Measurements from ENCODE around the gene ATF7IP.
A peak's percentile ranks its signal among the peaks of the same experiment; 100 is the strongest.
"Not testable (repeated sequence)": the region's sequence is repeated elsewhere in the genome, so short reads cannot be mapped to it uniquely, and the experiment has no call there.

ATF7IP gene

DNA sequence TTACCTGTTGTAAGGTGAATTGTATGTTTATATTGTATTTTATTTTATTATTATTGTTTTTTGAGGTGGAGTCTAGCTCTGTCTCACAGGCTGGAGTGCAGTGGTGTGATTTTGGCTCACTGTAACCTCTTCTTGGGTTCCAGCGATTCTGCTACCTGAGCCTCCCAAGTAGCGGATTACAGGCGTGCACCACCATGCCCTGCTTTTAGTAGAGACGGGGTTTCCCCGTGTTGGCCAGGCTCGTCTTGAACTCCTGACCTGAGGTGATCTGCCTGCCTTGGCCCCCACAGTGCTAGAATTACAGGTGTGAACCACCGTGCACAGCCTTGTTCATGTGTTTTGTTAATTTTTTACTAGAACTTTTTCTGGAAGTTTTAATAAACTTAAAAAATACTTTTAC is 3.8 kb downstream of the ATF7IP start:
- no peak for DNase-seq

DNA sequence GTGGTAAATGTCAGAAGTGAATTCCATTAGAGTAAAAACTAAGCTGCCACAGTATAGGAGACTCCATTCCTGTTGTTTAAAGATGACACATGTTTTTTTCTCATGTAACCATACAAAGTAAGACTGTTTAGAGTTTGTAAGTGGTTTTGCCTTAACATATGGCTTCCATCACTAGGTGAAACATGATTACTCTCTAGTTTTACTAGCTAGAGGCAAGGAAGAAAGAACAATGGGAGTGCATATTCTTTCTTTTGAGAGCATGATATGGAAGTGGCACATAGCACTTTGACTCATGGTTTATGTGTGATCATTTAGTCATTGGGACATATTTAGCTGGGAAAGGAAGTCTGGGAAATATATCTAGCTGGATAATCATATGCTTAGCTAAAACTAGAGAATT is 7.7 kb downstream of the ATF7IP start:
- DNase-seq = no peak

DNA sequence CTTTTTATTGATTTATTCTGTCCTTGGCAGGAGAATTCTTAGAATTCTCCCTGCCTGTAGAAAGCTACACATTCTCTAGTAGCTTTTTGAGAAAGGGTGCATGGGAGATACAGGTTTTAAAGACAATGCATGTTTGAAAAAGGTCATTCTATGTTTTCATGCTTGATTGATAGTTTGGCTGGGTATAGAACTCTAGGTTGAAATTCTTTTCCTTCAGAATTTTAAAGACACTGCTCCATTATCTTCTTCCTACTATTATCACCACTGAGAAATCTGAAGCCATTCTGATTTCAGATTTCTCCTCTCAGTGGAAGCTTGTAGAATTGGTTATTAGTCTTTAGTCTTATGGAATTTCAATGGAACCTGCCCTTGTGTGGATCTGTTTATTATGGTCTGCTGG is 14.0 kb downstream of the ATF7IP start:
- DNase-seq = no peak

DNA sequence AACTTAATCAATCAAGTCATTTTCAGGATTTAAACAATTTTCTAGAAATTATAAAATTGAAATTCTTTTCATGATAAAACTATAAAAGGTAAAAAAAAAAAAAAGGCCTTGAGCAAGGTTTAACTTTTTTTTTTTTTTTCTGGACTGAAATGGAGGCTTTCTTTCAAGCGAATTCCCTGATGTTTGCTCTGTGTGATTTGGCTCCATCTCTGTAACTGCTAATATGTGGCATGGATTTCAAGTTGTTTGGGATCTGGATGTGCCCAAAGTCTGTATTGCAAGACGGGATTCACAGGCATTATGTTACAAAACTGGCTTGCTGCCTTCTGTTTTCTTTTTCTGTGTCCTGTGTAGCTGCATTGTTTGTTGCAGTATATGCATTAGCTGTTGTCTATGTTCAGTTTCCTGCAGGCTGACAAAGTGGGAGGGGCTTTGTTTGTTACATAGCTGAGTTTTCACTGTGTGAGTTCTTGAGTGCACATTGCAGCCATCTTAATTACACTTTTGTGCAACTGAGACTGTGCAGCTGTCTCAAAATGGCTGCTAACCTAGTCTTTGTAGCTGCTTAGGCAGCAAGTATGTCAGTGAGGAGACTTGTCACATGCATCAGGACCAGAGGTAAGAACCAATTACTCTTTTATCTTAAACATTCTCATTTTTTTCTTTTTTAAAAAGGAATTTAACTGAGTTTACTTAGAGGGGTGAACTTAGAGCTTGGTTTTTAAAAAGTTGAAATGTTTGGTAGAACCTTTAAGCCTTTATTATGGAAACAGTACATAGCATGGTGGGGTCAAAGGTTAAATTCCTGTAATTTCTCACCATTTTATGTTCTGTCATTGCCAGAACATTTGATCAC is 19.5 kb downstream of the ATF7IP start:
- DNase-seq = peak; percentile 72

DNA sequence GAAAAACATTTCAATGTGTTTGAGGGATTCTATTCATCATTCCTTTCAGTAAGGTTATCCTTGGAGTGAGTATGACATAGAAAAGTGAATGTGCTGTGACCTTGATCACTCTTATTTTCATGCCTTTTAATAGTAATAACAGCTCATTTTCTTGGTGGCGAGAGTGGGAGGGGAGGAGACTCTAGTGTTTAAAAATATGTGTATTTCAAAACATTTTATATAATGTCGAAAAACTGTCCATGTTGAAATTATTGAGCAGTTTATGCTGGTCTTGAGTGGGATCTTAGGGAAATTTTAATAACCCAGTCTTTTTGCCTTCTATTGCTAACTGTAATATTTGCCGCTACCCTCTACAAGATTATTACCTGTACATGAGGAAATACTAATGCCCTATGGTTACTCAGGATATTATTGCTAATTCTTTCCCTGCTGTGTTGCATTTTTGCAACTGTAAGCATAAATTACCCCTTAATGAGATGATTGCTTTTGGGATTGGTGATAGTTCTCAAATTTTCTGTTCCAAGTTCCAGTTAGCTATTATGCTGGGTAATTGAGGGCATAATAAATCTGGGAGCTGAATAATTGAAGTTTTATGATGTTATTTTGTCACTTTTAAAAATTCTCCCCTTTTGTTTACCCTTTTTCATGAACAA is 21.9 kb downstream of the ATF7IP start:
- no peak for DNase-seq

DNA sequence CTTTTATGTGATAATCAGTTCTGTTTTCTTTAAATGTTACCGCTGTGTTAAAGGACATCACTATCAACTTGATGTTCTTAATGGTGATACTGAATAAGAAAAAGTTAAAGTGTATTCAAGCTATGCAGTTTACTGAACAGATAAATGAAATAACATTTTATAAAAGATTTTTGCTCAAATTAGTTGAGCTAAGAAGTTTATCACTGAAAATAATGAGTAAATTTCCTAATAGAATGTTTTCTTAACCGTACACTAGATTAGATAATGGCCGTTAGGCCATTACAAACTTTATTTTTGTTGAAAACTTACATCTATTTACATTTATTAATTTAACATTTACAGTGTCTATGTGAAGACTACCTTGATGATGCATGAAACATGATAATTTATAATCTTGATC is 25.0 kb downstream of the ATF7IP start:
- no peak for DNase-seq

DNA sequence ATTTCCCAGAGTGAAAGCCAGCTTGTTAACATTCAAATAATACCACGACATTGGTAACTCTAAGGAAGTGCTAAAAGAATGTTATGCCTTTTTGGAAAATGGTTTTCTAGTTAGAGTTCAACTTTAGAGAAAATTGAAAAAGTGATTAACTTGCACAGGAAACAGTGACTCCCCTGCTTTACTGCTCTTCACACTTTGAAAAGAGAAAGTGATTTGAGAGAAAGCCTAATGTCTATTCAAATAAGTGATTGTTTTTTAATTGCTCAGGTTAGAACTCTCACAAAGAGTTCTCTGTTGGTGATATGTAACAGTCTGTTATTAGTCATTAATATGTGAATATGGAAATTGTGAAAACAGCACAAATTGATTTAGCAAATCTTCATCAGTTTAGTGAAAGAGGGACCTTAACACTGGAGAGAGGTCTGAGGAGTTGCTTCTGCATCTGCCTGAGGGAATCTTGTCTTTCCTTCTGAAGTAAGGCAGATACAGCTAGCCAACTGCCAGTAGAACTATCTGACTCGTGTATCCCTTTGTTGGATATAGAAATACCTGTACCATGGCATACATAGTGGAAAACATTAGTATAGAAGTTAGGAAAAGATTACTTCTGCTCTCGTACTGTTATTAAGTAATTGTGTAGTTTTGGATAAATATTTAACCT is 25.5 kb downstream of the ATF7IP start:
- no peak for DNase-seq

DNA sequence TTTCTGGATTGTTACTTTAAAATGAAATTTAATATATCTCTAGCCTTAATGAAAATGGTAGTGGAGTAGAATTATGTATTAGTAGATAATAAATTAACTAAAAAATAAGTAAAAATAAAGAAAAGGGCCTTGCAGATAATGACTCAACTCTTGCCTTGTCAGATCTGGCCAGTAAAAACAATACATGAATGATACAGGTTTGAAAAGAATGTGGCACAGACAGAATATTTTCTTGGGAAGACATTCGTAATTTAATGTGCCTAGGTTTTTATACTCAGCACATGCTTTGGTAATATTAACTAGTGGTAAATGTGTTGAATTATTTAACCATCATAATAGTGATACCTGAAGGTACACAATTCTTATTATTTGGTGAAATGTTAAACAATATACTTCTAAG is 28.3 kb downstream of the ATF7IP start:
- no peak for DNase-seq

DNA sequence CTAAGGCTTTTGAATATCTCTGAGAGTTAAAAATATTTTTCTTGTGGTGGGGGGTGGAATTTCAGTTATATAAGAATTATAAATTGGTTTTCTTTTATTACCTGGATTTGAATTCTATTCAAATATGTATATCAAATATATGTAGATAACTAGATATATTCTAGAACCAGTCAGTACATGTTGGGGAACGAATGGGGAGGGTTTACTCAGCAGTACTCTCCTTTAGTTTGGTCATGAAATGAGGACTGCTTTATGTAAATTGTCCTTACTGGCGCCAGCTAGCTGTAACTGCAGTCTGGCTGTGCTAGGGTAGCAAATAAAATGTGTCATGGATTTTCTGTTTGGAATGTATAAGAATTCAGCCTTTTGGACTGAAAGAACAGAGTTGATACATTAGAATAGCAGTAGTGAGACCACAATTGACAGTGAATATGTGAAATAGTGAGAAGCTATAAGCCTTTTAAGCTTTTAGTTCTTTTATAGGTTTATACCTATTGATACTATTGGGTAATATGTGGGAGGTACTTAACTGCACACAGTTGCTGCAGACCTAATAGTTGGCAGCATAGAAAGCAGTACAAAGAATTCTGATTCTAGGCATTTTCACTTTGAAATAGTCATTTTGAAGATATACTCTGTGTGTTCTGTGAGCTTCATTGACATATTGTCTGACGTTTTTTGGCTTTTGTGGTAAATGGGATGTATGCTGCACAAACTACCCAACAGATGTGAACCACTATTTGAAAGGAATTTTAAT is 29.0 kb downstream of the ATF7IP start:
- DNase-seq = peak; percentile 78

DNA sequence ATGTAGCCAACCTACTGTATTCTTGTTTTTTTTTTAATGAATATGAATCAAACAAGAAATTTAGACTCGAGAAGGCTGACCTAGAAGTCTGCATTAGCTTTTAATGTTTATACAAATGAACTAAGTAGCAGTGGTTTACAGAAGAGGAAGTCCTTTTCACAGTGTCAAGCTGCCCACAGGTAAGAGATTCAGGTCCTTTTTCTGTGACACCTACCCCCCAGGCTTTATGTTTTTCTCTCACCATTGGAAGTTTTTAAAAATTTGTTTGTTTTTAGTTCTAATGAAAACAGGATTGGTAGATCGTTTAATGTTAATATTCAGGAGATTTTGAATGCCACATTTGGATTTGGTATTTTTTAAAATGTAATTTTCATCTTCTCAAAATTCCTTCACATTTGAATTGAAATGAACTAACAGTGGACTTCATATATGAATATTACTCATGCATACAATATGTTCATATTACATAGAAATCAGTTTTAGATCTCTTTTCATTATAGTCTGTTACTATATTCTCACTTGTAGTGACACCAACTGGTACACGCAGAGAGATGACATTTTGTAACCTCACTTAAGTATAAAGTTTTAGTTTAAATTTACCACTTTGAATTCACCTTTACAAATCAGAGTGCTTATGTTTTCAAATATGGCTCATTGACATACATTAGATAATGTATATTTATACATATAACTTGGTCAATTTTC is 29.7 kb downstream of the ATF7IP start:
- no peak for DNase-seq

DNA sequence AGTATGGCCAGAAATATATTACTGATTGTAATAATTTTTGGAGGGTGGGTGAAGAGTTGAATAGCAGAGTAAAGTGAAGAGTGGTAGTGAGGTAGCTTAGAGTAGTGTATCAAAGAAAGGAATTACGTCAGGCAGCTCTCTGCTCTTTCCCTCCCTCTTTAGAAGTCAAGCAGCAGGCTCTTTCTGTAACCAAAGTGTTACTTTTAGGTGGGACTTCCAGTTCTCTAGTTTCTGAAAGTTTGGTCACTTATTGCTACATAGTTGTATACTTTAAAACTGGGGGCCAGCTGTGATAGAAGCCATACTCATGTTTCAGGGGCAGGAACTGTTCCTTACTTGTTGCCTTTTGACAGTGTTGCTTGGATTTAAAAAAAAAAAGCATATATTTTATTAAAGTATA is 30.6 kb downstream of the ATF7IP start:
- DNase-seq = no peak

DNA sequence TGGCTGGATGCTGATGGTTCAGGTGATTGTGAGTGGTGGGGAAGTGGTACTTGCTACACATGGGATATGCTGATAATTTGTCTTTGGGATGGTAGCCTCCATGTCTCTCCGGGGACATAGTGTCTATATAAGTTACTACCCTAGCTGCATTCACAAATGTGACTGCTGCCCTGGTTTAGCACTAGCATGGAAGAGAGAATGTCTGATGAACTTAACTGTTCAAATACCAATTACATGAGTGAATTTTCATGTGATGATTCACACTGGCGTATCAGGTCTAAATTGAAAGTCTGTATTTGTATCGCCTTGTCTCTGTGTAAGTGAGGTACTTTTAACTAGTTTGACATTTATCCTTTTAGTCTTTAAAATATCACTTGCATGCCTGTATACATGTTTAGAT is 34.4 kb downstream of the ATF7IP start:
- DNase-seq = no peak

DNA sequence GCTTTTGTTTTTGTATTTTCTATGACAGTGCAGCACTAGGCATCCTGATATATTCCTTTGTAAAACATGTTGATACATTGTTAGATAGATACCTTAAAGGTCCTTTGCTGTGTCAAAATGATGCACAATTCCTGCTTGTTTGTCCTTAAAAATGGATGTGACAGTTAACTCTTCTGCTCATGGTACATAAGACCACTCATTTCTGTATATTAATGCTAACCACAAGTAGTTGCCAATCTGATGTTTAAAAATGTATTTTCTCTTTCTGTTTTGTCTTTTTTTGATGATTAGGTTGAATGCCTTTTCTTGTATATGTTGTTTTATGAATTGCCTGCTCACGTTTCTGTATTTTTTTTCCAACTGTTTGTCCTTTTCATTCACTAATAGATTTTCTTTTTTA is 35.1 kb downstream of the ATF7IP start:
- no peak for DNase-seq

DNA sequence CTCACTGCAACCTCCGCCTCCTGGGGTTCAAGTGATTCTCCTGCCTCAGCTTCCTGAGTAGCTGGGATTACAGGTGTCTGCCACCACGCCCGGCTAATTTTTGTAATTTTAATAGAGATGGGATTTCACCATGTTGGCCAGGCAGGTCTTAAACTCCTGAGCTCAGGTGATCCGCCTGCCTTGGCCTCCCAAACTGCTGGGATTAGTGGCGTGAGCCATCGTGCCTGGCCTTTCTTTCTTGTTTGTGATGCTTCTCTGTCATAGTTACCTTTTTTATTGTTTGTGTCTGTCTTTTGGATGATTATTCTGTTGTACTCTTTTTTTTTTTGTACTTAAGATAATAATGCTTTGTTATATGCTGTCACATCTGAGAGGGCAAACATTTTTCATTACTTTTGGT is 35.8 kb downstream of the ATF7IP start:
- DNase-seq = not testable (repeated sequence)

DNA sequence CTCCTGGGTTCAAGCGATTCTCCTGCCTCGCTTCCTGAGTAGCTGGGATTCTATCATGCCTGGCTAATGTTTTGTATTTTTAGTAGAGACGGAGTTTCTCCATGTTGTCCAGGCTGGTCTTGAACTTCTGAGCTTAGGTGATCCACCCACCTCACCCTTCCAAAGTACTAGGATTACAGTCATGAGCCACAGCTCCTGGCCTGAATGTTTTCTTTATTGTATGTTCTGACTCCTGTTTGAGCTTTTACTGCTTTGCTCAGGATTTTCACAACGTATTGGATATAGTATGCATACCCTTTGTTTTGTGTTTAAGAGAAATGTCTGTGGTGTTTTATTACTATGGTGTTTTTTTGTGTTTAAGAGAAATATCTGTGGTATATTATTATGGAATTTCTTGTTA is 37.2 kb downstream of the ATF7IP start:
- no peak for DNase-seq

DNA sequence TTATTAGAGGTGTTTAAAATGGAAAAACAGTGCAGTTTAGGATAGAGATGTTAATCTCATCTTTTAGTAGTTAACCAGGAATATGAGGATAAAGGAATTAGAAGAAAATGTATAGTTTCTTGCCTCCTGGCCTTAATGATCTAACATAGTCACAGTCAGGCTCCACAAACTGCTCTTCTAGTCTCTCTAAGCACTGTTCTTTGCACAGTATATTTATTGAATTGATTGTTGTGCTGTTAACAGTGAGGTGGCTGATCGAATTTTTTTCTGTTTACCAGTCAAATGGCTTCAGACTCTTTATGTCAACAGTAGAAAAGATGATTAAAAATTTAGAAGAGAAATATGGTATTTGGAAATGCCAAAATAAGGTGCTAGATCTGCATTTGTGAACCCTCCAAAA is 37.8 kb downstream of the ATF7IP start:
- DNase-seq = peak; percentile 45

DNA sequence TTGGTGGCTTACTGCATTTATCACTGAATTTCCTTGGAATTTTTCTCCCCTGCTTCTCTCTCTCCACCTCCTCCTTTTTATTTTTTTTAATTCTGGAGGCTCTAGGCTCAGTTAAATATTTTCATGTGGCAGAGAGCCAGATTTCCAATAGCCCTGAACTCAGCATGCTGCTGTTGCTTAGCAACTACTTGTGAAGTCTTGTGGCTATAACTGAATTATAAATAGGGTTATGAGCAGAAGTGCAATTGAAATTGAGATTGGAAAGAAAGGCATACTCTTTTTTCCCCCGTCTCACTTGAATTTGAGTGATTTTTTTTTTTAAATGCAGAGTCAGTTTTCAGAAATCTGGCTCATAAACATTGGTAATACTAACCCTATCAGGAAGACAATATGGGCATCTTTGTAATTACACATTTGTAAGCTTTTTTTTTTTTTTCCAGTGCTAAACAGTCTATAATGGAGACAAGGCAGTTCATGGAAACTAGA is 38.3 kb downstream of the ATF7IP start:
- DNase-seq = peak; percentile 93

DNA sequence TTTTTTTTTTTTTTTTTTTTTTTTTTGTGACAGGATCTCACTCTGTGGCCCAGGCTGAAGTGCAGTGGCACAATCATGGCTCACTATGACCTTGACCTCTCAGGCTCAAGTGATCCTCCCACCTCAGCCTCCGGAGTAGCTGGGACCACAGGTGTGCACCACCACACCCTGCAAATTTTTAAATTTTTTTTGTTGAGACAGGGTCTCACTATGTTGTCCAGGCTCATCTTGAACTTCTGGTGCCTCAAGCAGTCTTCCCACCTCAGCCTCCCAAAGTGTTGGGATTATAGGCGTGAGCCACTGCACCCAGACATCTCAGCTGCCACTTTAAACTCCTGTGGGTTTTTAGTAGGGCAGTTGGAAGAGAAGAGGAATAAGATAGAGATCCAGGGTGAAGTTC is 39.9 kb downstream of the ATF7IP start:
- not testable (repeated sequence) for DNase-seq

DNA sequence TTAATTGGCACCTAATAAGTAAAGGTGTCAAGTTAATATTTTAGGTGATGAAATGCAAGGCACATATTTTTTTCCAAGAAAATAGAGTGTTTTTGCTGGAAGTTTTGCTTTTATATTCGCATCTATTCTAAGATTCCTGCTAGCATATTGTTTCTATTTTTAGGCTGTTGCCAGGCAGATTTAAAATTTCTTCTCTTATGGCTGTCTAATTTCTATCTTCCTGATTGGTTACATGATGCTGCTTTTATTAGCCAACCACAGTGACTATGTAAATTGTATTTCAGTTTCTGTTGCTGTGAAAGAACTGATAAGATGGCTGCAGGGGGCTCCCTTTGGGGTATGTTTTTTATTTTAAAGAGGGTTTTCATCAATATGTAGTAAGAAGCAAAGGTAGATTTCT is 42.7 kb downstream of the ATF7IP start:
- DNase-seq = no peak

DNA sequence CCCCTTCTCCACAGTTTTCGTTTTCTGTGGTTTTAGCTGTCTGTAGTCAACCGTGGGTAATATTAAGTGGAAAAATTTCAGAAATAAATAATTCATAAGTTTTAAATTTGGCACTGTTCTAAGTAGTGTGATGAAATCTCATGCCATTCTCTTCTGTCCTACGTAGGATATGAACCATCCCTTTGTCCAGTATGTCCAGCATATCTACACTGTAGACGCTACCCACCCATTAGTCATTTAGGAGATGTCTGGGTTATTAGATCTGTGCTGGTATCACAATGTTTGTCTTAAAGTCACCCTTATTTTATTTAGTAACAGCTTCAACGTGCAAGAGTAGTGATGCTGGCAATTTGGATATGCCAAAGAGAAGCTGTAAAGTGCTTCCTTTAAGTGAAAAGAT is 44.7 kb downstream of the ATF7IP start:
- DNase-seq = no peak

DNA sequence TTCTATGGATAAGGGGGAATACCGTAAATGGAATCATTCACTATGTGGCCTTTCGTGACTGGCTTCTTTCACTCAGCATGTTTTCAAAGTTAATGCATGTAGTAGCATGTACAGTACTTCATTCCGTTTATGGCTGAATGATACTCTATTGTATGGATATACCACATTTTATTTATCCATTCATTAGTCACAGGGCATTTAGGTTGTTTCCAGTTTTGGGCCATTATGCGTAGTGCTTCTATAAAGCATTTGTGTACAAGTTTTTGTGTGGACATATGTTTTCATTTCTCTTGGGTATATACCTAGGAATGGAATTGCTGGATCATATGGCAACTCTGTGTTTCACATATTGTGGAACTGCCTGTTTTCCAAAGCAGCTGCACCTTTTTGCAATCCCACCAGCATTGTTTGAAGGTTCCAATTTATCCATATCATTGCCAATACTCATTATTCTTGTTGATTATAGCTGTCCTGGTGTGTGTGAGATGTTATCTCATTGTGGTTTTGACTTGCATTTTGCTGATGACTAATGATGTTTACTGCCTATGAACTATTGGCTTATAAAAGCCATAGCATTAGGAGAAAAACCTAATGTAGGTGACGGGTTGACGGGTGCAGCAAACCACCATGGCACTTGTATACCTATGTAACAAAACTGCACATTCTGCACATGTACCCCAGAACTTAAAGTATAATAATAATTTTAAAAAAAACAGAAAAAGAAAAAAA is 45.5 kb downstream of the ATF7IP start:
- DNase-seq = no peak

DNA sequence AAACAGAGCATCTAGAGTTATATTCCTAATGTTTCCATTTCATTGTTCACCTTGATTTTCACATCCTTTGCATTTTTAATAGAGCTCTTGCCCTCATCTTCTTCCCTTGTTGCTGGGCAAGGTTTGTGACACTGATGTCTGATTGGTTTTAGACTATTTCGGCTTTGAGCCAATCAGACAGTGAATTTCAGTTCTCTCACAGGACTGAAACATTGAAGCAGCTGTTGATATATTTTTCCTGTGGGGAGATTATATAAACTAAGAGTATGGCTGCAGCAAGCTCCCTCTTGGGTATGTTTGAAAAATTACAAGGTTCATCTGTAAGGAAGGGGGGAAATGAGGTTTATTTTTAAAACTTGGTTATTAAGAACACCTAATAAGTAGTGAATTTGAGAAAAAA is 51.2 kb downstream of the ATF7IP start:
- peak; percentile 24 for DNase-seq
